Breast epithelium (tissue), 4 donors: Measurements from ENCODE around the gene MACROD2. TPM values are rescaled to one million over a fixed set of nuclear protein-coding genes. Genes with fewer than 3 reads are reported as not detected.

Experiments used
- DNase-seq, 2 donors: peaks; one replicate each; pipeline ENCODE4 v3.0.0-alpha.2; 2019; ENCODE audit warnings: low spot score in 2 of 2
- H3K27ac ChIP-seq, 2 donors: fragments of 200-600 bp; sonication (generic) in 1 of 2; one replicate each; pipeline ENCODE4 v1.5.1; 2016 to 2019; ENCODE audit warnings: mild to moderate bottlenecking in 1 of 2
- H3K27me3 ChIP-seq, 2 donors: fragments of 200-600 bp; sonication (generic) in 1 of 2; one replicate each; pipeline versions ENCODE4 v1.5.1 to v1.6.0; 2017 to 2019; ENCODE audit warnings: control low read depth in 1 of 2, mild to moderate bottlenecking in 1 of 2
- H3K36me3 ChIP-seq: fragments of 200-600 bp; one replicate; pipeline ENCODE4 v1.5.1; 2019
- H3K4me1 ChIP-seq, 2 donors: fragments of 200-600 bp; sonication (generic); one replicate each; pipeline ENCODE4 v1.5.1; 2016 to 2019; ENCODE audit warnings: control low read depth in 1 of 2
- H3K4me3 ChIP-seq, 3 donors: fragments of 200-600 bp; sonication (generic); 1 replicate in 2 of 3; 2 replicates in 1 of 3; pipeline ENCODE4 v1.5.1; 2016 to 2019; ENCODE audit warnings: mild to moderate bottlenecking in 3 of 3, moderate library complexity in 2 of 3
- H3K9me3 ChIP-seq, 2 donors: fragments of 200-600 bp; sonication (generic) in 1 of 2; one replicate each; pipeline ENCODE4 v1.5.1; 2016 to 2019; ENCODE audit warnings: control low read depth in 1 of 2
- POLR2A ChIP-seq: fragments of 450-650 bp; IDR thresholded peaks from one replicate; pipeline ENCODE4 v1.6.1; 2016; ENCODE audit warnings: antibody characterized with exemption, mild to moderate bottlenecking, moderate library complexity
- POLR2AphosphoS5 ChIP-seq, 3 donors: sonication (generic); formaldehyde crosslinking; IDR thresholded peaks; one replicate each; pipeline ENCODE4 v1.6.1; 2017; ENCODE audit warnings: antibody characterized with exemption in 3 of 3
- intact Hi-C: fragments of 100-400 bp; cut with DNase I; formaldehyde crosslinking; loops from one replicate; pipeline ENCODE4 v1.15.1; 2023; ENCODE audit warnings: low total_unique reads
- total RNA-seq, 3 donors: library from RNA; depleted of rRNA; stranded (reverse); fragments of >200 nt; gene quantifications; one replicate each; pipeline ENCODE4 v1.1.0, GENCODE V29; 2016
- TF ChIP-seq, protein P1 (sequence below), 3 donors: fragments of 450-650 bp; IDR thresholded peaks; one replicate each; pipeline ENCODE4 v1.5.1; 2016 to 2017; ENCODE audit warnings: antibody characterized with exemption in 3 of 3, mild to moderate bottlenecking in 3 of 3, moderate library complexity in 3 of 3

Gene MACROD2
- total RNA-seq, 3 donors from 2014 or later: 6.7 to 26.8 (median 8.8) TPM

- TF ChIP-seq POLR2A (no peak), POLR2AphosphoS5 (IDR thresholded peaks at IDR 0.05) (no peak)
- TF ChIP-seq, protein P1, sequence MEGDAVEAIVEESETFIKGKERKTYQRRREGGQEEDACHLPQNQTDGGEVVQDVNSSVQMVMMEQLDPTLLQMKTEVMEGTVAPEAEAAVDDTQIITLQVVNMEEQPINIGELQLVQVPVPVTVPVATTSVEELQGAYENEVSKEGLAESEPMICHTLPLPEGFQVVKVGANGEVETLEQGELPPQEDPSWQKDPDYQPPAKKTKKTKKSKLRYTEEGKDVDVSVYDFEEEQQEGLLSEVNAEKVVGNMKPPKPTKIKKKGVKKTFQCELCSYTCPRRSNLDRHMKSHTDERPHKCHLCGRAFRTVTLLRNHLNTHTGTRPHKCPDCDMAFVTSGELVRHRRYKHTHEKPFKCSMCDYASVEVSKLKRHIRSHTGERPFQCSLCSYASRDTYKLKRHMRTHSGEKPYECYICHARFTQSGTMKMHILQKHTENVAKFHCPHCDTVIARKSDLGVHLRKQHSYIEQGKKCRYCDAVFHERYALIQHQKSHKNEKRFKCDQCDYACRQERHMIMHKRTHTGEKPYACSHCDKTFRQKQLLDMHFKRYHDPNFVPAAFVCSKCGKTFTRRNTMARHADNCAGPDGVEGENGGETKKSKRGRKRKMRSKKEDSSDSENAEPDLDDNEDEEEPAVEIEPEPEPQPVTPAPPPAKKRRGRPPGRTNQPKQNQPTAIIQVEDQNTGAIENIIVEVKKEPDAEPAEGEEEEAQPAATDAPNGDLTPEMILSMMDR (IDR thresholded peaks at IDR 0.05): no peak
- intact Hi-C loops: no loop called here
- H3K4me3 ChIP-seq: no peak overlapping the region
Observed at GRCh38 chr20:16042731-16043130, 2047.4 kb downstream of the MACROD2 start.

GRCh38 chr20:16043931-16044330 is 2048.6 kb downstream of the MACROD2 start:
- no peaks in the 10 kb centered on the region for H3K36me3 ChIP-seq
- intact Hi-C loops: no loop called here
- H3K27ac ChIP-seq: no peak overlapping the region
- no peaks in the 10 kb centered on the region for H3K4me1 ChIP-seq
- H3K9me3 ChIP-seq: no peaks in the 10 kb centered on the region
- DNase-seq: no peak
- H3K4me3 ChIP-seq: no peak overlapping the region
- no peaks in the 10 kb centered on the region for H3K27me3 ChIP-seq
- TF ChIP-seq, protein P1 (IDR thresholded peaks at IDR 0.05): no peak
- TF ChIP-seq POLR2A: no peak
- TF ChIP-seq POLR2AphosphoS5 (IDR thresholded peaks at IDR 0.05): no peak

More at GRCh38 chr20:16042731-16043130, 2047.4 kb downstream of the MACROD2 start:
- H3K4me1 ChIP-seq: no peaks in the 10 kb centered on the region
- DNase-seq: no peak
- H3K36me3 ChIP-seq: no peaks in the 10 kb centered on the region
- no peaks in the 10 kb centered on the region for H3K27me3 ChIP-seq
- no peaks in the 10 kb centered on the region for H3K9me3 ChIP-seq
- no peak overlapping the region for H3K27ac ChIP-seq

- DNase-seq: no peak
- H3K9me3 ChIP-seq: no peaks in the 10 kb centered on the region
- no peak for TF ChIP-seq POLR2AphosphoS5 (IDR thresholded peaks at IDR 0.05)
- TF ChIP-seq POLR2A: no peak
- TF ChIP-seq, protein P1 (IDR thresholded peaks at IDR 0.05): no peak
- no peaks in the 10 kb centered on the region for H3K36me3 ChIP-seq
- H3K4me1 ChIP-seq: no peaks in the 10 kb centered on the region
- no peak overlapping the region for H3K4me3 ChIP-seq
- no peak overlapping the region for H3K27ac ChIP-seq
- no peaks in the 10 kb centered on the region for H3K27me3 ChIP-seq
- intact Hi-C loops: no loop called here
Observed at GRCh38 chr20:16048876-16049275, 2053.6 kb downstream of the MACROD2 start.

GRCh38 chr20:16049529-16050093 is 2054.3 kb downstream of the MACROD2 start:
- intact Hi-C loops: no loop called here
- H3K4me3 ChIP-seq: no peak overlapping the region
- no peak for TF ChIP-seq POLR2A
- TF ChIP-seq POLR2AphosphoS5 (IDR thresholded peaks at IDR 0.05): no peak
- TF ChIP-seq, protein P1 (IDR thresholded peaks at IDR 0.05): no peak
- H3K36me3 ChIP-seq: no peaks in the 10 kb centered on the region
- no peaks in the 10 kb centered on the region for H3K9me3 ChIP-seq
- H3K27ac ChIP-seq: no peak overlapping the region
- no peaks in the 10 kb centered on the region for H3K27me3 ChIP-seq
- DNase-seq: no peak
- no peaks in the 10 kb centered on the region for H3K4me1 ChIP-seq

DNA sequence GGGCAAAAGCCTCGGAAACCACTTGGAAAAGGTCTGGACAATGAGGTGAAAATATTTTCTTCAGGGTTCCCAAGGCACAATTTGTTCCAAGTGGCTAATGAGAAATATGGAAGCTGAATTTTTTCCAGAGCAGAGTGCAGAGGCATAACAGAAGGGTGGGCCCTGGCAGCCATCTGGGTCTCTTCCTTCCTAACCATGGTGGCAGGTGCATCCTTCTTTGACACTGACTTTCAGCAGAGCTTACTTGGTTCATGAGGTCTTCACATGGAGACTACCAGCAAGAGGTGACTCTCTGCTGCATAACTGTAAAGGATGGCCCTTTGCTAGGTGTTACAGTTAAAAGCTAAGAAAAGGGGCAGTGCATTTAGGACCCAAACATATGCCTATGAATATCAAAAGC is 2055.1 kb downstream of the MACROD2 start:
- H3K27ac ChIP-seq: no peak overlapping the region
- H3K36me3 ChIP-seq: no peaks in the 10 kb centered on the region
- TF ChIP-seq, protein P1 (IDR thresholded peaks at IDR 0.05): no peak
- no peak for TF ChIP-seq POLR2AphosphoS5 (IDR thresholded peaks at IDR 0.05)
- no peak for TF ChIP-seq POLR2A
- no peaks in the 10 kb centered on the region for H3K27me3 ChIP-seq
- H3K9me3 ChIP-seq: no peaks in the 10 kb centered on the region
- intact Hi-C loops: no loop called here
- no peak for DNase-seq
- no peaks in the 10 kb centered on the region for H3K4me1 ChIP-seq
- no peak overlapping the region for H3K4me3 ChIP-seq
